Uterus (tissue), 4 donors: ENCODE results near the gene NSD1. TPM values are rescaled to one million over a fixed set of nuclear protein-coding genes. Genes with fewer than 3 reads are reported as not detected.
"Not testable (repeated sequence)": the region's sequence is repeated elsewhere in the genome, so short reads cannot be mapped to it uniquely, and the experiment has no call there.

ENCODE experiments used
- DNase-seq, 2 donors: peaks; one replicate each; pipeline ENCODE4 v3.0.0-alpha.2; 2019 to 2020
- H3K27ac ChIP-seq, 2 donors: fragments of 200-600 bp; sonication (generic); 1 replicate in 1 of 2; 2 replicates in 1 of 2; pipeline ENCODE4 v1.5.1; 2016 to 2018
- H3K27me3 ChIP-seq, 2 donors: fragments of 200-600 bp; sonication (generic); one replicate each; pipeline ENCODE4 v1.5.1; 2018 to 2019; ENCODE audit warnings: control low read depth in 1 of 2
- H3K36me3 ChIP-seq, 2 donors: fragments of 200-600 bp; sonication (generic); one replicate each; pipeline ENCODE4 v1.5.1; 2019; ENCODE audit warnings: control low read depth in 1 of 2
- H3K4me1 ChIP-seq, 2 donors: fragments of 200-600 bp; sonication (generic); one replicate each; pipeline ENCODE4 v1.5.1; 2018 to 2019; ENCODE audit warnings: control low read depth in 1 of 2
- H3K4me3 ChIP-seq, 2 donors: fragments of 200-600 bp; sonication (generic); 1 replicate in 1 of 2; 2 replicates in 1 of 2; pipeline ENCODE4 v1.5.1; 2018 to 2019; ENCODE audit warnings: mild to moderate bottlenecking in 1 of 2
- H3K9me3 ChIP-seq, 2 donors: fragments of 200-600 bp; sonication (generic); one replicate each; pipeline ENCODE4 v1.5.1; 2019; ENCODE audit warnings: control low read depth in 1 of 2
- POLR2A ChIP-seq, 2 donors: fragments of 450-650 bp; IDR thresholded peaks; one replicate each; pipeline ENCODE4 v1.6.1; 2016; ENCODE audit warnings: antibody characterized with exemption in 2 of 2, mild to moderate bottlenecking in 1 of 2, moderate library complexity in 1 of 2
- intact Hi-C: fragments of 100-400 bp; cut with DNase I; formaldehyde crosslinking; loops from one replicate; pipeline ENCODE4 v1.15.1; 2023; ENCODE audit warnings: low total_unique reads
- total RNA-seq, 4 donors: library from RNA; depleted of rRNA in 3 of 4; stranded (reverse); fragments of >200 nt in 3 of 4; gene quantifications; one replicate each; pipeline versions ENCODE4 v1.1.0 to v1.2.4, GENCODE V29; 2014 to 2023
- TF ChIP-seq, protein P1 (sequence below), 4 experiments: fragments of 200-600 bp in 2 of 4; fragments of 450-650 bp in 2 of 4; sonication (generic) in 2 of 4; IDR thresholded peaks; one replicate each; pipeline ENCODE4 v1.5.1; 2016 to 2019; ENCODE audit warnings: antibody characterized with exemption in 4 of 4, mild to moderate bottlenecking in 2 of 4, moderate library complexity in 1 of 4
- donor health status: DM: yes; HTN: yes; CAD: no.

The NSD1 gene
- total RNA-seq, 4 donors from 2014 or later = 24.1 to 132 (median 64.6) TPM

DNA sequence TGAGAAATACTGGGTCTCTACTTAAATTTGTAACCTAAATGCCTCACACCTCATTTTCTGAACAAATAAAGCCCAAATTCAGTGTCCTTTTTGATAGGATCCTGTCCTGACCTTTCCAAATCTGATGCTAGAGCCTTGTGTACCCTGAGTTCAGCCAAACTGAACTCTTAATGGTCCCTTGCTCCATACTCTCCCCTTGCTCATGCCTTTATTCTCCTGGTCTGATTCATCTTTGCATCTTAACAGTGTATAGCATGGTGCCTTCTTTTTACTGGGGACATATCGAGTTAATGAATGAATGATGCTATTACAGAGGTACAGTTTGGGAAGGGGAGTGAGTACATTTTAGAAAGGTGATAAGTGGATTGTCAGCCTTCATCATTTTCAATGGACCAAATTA, 9.2 kb downstream of the NSD1 start:
- Histone ChIP-seq H3K9me3 (no peaks in the 10 kb centered on the region), H3K4me1 (peaks cover 0 to 6% of the 10 kb centered on the region in 2 donors), H3K27me3 (no peaks in the 10 kb centered on the region), H3K36me3 (no peaks in the 10 kb centered on the region), H3K27ac (no peak overlapping the region), H3K4me3 (no peak overlapping the region)
- DNase-seq = no peak
- intact Hi-C loops = no loop called here
- TF ChIP-seq, protein P1, sequence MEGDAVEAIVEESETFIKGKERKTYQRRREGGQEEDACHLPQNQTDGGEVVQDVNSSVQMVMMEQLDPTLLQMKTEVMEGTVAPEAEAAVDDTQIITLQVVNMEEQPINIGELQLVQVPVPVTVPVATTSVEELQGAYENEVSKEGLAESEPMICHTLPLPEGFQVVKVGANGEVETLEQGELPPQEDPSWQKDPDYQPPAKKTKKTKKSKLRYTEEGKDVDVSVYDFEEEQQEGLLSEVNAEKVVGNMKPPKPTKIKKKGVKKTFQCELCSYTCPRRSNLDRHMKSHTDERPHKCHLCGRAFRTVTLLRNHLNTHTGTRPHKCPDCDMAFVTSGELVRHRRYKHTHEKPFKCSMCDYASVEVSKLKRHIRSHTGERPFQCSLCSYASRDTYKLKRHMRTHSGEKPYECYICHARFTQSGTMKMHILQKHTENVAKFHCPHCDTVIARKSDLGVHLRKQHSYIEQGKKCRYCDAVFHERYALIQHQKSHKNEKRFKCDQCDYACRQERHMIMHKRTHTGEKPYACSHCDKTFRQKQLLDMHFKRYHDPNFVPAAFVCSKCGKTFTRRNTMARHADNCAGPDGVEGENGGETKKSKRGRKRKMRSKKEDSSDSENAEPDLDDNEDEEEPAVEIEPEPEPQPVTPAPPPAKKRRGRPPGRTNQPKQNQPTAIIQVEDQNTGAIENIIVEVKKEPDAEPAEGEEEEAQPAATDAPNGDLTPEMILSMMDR (IDR thresholded peaks at IDR 0.05) = no peak
- TF ChIP-seq POLR2A (IDR thresholded peaks at IDR 0.05) = no peak

DNA sequence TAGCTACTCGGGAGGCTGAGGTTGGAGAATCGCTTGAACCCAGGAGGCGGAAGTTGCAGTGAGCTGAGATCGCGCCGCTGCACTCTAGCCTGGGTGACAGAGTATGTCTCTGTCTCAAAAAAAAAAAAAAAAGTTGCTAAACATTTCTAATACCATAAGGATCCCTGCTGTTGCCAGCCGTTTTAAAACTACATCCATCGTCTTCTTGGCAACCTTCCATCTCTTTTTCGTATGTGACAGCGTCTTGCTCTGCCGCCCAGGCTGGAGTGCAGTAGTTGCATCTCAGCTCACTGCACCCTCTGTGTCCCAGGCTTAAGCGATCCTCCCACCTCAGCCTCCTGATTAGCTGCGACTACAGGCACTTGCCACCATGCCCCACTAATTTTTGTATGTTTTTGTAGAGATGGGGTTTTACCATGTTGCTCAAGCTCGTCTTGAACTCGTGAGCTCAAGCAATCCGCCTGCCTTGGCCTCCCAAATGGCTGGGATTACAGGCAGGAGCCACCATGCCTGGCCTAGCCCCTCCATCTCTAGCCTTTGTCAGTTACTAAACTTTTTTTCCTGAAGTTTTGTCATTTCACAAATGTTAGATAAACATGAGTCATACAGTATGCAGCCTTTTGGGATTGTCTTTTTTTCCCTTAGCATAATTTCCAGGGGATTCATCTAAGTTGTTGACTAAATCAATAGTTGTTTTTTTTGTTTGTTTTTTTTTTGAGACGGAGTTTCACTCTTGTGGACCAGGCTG, 13.5 kb downstream of the NSD1 start:
- no peak for DNase-seq
- intact Hi-C loops = no loop called here
- no peak overlapping the region for H3K27ac ChIP-seq

DNA sequence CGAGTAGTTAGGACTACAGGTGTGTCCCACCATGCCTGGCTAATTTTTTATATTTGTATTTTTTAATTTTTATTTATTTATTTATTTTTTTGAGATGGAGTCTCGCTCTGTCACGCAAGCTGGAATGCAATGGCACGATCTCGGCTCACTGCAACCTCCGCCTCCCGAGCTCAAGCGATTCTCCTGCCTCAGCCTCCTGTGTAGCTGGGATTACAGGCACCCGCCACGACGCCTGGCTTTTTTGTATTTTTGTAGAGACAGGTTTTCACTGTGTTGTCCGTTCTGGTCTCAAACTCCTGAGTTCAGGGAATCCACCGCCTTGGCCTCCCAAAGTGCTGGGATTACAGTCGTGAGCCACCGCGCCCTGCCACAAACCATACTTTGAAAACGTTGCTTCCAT, 16.5 kb downstream of the NSD1 start:
- H3K9me3 ChIP-seq, H3K4me1 ChIP-seq, H3K27me3 ChIP-seq, H3K4me3 ChIP-seq, H3K27ac ChIP-seq, H3K36me3 ChIP-seq, intact Hi-C loops, DNase-seq: not testable (repeated sequence)

More for the DNA sequence above, 13.5 kb downstream of the NSD1 start:
- Histone ChIP-seq H3K27me3 (no peaks in the 10 kb centered on the region), H3K9me3 (no peaks in the 10 kb centered on the region), H3K4me1 (peaks cover 0 to 2% of the 10 kb centered on the region in 2 donors), H3K36me3 (no peaks in the 10 kb centered on the region), H3K4me3 (no peak overlapping the region)
- no peak for TF ChIP-seq POLR2A (IDR thresholded peaks at IDR 0.05)
- TF ChIP-seq, protein P1 (IDR thresholded peaks at IDR 0.05) = no peak

DNA sequence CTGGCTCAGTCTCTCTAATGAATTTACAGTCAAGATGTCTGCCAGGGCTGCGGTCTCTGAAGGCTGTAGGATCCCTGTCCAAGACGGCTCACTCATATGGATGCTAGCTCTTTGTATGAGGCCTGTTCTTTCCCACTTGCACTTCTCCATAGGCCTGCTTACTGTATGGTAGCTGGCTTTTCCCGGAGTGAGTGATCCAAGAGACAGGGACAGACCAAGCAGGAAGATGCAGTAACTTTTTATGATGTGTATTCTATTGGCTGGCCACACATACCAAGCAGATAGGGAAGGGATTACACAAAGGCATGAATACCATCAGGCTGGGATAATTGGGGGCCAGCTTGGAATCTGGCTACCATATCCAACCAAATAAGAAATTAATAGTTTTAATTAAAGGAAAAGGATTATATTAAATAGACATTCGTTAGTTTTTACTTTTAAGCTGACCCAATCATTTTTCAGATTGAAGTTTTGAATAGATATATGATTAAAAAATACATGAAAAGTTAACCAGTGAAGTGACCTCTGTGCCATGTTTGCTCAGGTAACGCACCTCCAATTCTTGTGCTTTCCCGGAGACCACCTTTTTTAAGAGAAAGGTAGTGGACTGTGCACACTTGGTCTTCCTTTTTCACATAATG, 20.6 kb downstream of the NSD1 start:
- no peak overlapping the region for H3K27ac ChIP-seq

DNA sequence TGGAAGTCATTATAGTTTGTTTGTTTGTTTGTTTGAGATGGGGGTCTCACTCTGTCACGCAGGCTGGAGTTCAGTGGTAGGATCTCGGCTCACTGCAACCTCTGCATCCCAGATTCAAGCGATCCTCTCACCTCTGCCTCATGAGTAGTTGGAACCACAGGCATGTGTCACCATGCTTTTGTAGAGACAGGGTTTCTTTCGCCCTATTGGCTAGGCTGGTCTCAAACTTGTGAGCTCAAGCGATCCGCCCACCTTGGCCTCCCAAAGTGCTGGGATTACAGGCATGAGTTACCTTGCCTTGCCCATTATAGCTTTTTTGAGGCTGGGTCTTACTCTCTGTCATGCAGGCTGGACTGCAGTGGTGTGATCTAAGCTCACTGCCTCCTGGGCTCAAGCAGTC, 28.8 kb downstream of the NSD1 start:
- intact Hi-C loops = no loop called here

More for the DNA sequence above, 20.6 kb downstream of the NSD1 start:
- no peaks in the 10 kb centered on the region for H3K4me1 ChIP-seq
- H3K9me3 ChIP-seq = no peaks in the 10 kb centered on the region
- TF ChIP-seq, protein P1 (IDR thresholded peaks at IDR 0.05) = no peak
- no peak for TF ChIP-seq POLR2A (IDR thresholded peaks at IDR 0.05)
- no peak for DNase-seq
- intact Hi-C loops = no loop called here
- H3K36me3 ChIP-seq = no peaks in the 10 kb centered on the region
- no peak overlapping the region for H3K4me3 ChIP-seq
- H3K27me3 ChIP-seq = no peaks in the 10 kb centered on the region

More for the DNA sequence above, 28.8 kb downstream of the NSD1 start:
- no peaks in the 10 kb centered on the region for H3K27me3 ChIP-seq
- H3K36me3 ChIP-seq = no peaks in the 10 kb centered on the region
- DNase-seq = no peak
- no peaks in the 10 kb centered on the region for H3K9me3 ChIP-seq
- no peak overlapping the region for H3K4me3 ChIP-seq
- no peaks in the 10 kb centered on the region for H3K4me1 ChIP-seq
- no peak overlapping the region for H3K27ac ChIP-seq
- TF ChIP-seq POLR2A (IDR thresholded peaks at IDR 0.05) = no peak
- TF ChIP-seq, protein P1 (IDR thresholded peaks at IDR 0.05) = no peak
